Stomach (tissue), 4 donors: ENCODE measurements around the gene RASIP1.

Experiments used
- POLR2A ChIP-seq, 4 donors: fragments of 450-650 bp; IDR thresholded peaks; one replicate each; pipeline ENCODE4 v1.6.1; 2016; ENCODE audit warnings: antibody characterized with exemption in 4 of 4, control low read depth in 2 of 4, mild to moderate bottlenecking in 1 of 4, moderate library complexity in 1 of 4
- TF ChIP-seq, protein P1 (sequence below), 7 experiments: fragments of 450-650 bp in 4 of 7; fragments of 200-600 bp in 3 of 7; sonication (generic) in 3 of 7; IDR thresholded peaks; one replicate each; pipeline ENCODE4 v1.5.1; 2016 to 2019; ENCODE audit warnings: antibody characterized with exemption in 7 of 7, control low read depth in 2 of 7, mild to moderate bottlenecking in 1 of 7

DNA sequence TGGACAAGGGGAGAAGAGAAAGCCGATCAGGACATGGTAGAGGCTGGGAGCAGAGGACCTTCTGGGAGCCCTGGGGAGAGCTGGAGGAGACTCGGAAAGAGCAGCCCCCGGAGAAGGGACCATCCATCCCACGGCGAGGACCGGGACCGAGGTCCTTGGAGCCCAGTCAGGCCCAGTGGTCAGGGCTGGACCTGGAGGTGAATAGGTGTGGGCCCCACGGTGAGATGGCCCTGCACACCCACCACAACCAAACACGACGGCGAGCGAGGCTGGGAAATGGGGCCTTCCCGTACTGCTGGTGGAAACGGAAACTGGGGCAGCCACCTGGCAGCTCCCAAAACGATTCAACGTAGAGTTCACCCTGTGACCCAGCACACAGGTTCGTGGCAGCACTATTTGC, 63.9 kb downstream of the RASIP1 start:
- TF ChIP-seq, protein P1, sequence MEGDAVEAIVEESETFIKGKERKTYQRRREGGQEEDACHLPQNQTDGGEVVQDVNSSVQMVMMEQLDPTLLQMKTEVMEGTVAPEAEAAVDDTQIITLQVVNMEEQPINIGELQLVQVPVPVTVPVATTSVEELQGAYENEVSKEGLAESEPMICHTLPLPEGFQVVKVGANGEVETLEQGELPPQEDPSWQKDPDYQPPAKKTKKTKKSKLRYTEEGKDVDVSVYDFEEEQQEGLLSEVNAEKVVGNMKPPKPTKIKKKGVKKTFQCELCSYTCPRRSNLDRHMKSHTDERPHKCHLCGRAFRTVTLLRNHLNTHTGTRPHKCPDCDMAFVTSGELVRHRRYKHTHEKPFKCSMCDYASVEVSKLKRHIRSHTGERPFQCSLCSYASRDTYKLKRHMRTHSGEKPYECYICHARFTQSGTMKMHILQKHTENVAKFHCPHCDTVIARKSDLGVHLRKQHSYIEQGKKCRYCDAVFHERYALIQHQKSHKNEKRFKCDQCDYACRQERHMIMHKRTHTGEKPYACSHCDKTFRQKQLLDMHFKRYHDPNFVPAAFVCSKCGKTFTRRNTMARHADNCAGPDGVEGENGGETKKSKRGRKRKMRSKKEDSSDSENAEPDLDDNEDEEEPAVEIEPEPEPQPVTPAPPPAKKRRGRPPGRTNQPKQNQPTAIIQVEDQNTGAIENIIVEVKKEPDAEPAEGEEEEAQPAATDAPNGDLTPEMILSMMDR (IDR thresholded peaks at IDR 0.05): no peak
- TF ChIP-seq POLR2A (IDR thresholded peaks at IDR 0.05): no peak
